GM23338 (cell line): ENCODE results near the gene LAMA1. TPM values are rescaled to one million over a fixed set of nuclear protein-coding genes. Genes with fewer than 3 reads are reported as not detected.

Experiments used
- ATAC-seq: fragments of 200-7000 bp; cut with Tn5 transposase; 3 replicates; pipeline ENCODE4 v1.9.1; 2020
- DNase-seq: peaks from one replicate; pipeline ENCODE4 v3.0.0-alpha.2; 2015; ENCODE audit warnings: low spot score
- H2AFZ ChIP-seq: fragments of 200-600 bp; sonication (generic); 2 replicates; pipeline ENCODE4 v1.8.0; 2016; ENCODE audit warnings: antibody characterized with exemption, mild to moderate bottlenecking, moderate library complexity
- H3F3A ChIP-seq: fragments of 200-600 bp; sonication (generic); replicated peaks from 2 replicates; pipeline ENCODE4 v1.8.0; 2017; ENCODE audit warnings: antibody characterized with exemption, mixed run types, low read depth
- H3K27ac ChIP-seq: fragments of 200-600 bp; sonication (generic); 2 replicates; pipeline ENCODE4 v1.6.1; 2016; ENCODE audit warnings: low read depth
- H3K27me3 ChIP-seq: fragments of 200-600 bp; sonication (generic); 2 replicates; pipeline ENCODE4 v1.8.0; 2016; ENCODE audit warnings: mild to moderate bottlenecking, mixed run types, moderate library complexity; ENCODE audit not compliant: insufficient read depth
- H3K36me3 ChIP-seq: fragments of 200-600 bp; sonication (generic); 2 replicates; pipeline ENCODE4 v1.8.0; 2016; ENCODE audit warnings: mild to moderate bottlenecking; ENCODE audit not compliant: insufficient read depth
- H3K4me1 ChIP-seq: fragments of 200-600 bp; sonication (generic); 2 replicates; pipeline ENCODE4 v1.8.0; 2016; ENCODE audit warnings: mild to moderate bottlenecking, moderate library complexity; ENCODE audit not compliant: insufficient read depth
- H3K4me2 ChIP-seq: fragments of 200-600 bp; sonication (generic); 2 replicates; pipeline ENCODE4 v1.7.1; 2017; ENCODE audit warnings: mixed run types
- H3K4me3 ChIP-seq: fragments of 200-600 bp; sonication (generic); 2 replicates; pipeline ENCODE4 v1.6.1; 2016; ENCODE audit warnings: mixed run types
- H3K79me2 ChIP-seq: fragments of 200-600 bp; sonication (generic); replicated peaks from 2 replicates; pipeline ENCODE4 v1.8.0; 2017; ENCODE audit warnings: mild to moderate bottlenecking; ENCODE audit not compliant: insufficient read depth
- H3K9me2 ChIP-seq: fragments of 200-600 bp; sonication (generic); 2 replicates; pipeline ENCODE4 v1.8.0; 2017; ENCODE audit not compliant: insufficient read depth
- H4K20me1 ChIP-seq: fragments of 200-600 bp; sonication (generic); replicated peaks from 2 replicates; pipeline ENCODE4 v1.8.0; 2017; ENCODE audit warnings: mild to moderate bottlenecking; ENCODE audit not compliant: insufficient read depth
- H3K27ac Mint-ChIP-seq: 2 replicates; pipeline ENCODE4 v1.8.0; 2020; ENCODE audit warnings: inconsistent platforms, mild to moderate bottlenecking, moderate library complexity, mixed read lengths
- H3K27me3 Mint-ChIP-seq: 3 replicates; pipeline ENCODE4 v1.8.0; 2022; ENCODE audit warnings: low read depth, mild to moderate bottlenecking, moderate library complexity, mixed read lengths, inconsistent platforms; ENCODE audit not compliant: insufficient read depth, poor library complexity
- H3K36me3 Mint-ChIP-seq: 3 replicates; pipeline ENCODE4 v1.8.0; 2021; ENCODE audit warnings: low read depth, mild to moderate bottlenecking, inconsistent platforms, moderate library complexity, mixed read lengths
- H3K4me1 Mint-ChIP-seq: 3 replicates; pipeline ENCODE4 v1.8.0; 2020; ENCODE audit warnings: mild to moderate bottlenecking, inconsistent platforms, mixed read lengths
- H3K4me3 Mint-ChIP-seq: 3 replicates; pipeline ENCODE4 v1.8.0; 2021; ENCODE audit warnings: moderate library complexity, mild to moderate bottlenecking, inconsistent platforms, mixed read lengths
- H3K9me3 Mint-ChIP-seq: 3 replicates; pipeline ENCODE4 v1.8.0; 2020; ENCODE audit warnings: moderate library complexity, mild to moderate bottlenecking, inconsistent platforms, mixed read lengths
- EZH2phosphoT487 ChIP-seq: fragments of 200-600 bp; sonication (generic); IDR thresholded peaks from one replicate; pipeline ENCODE4 v1.8.1; 2018; ENCODE audit warnings: antibody characterized with exemption; ENCODE audit not compliant: unreplicated experiment
- JUNB ChIP-seq: IDR thresholded peaks from one replicate; pipeline ENCODE4 v1.6.1; 2016; ENCODE audit warnings: antibody characterized with exemption; ENCODE audit not compliant: unreplicated experiment
- NANOG ChIP-seq: IDR thresholded peaks from 2 replicates; pipeline ENCODE4 v1.6.1; 2016; ENCODE audit warnings: antibody characterized with exemption, borderline replicate concordance
- POLR2AphosphoS5 ChIP-seq: IDR thresholded peaks from 2 replicates; pipeline ENCODE4 v1.6.1; 2016; ENCODE audit warnings: antibody characterized with exemption, low read depth
- ZNF331 ChIP-seq: fragments of 250-450 bp; sonication (Bioruptor Pico); IDR thresholded peaks from 2 replicates; pipeline ENCODE4 v1.5.0; 2020; ENCODE audit warnings: low read depth, mild to moderate bottlenecking, moderate library complexity
- ZNF462 ChIP-seq: fragments of 250-450 bp; sonication (Bioruptor Pico); IDR thresholded peaks from 2 replicates; pipeline ENCODE4 v1.5.0; 2020; ENCODE audit warnings: mild to moderate bottlenecking, moderate library complexity
- polyA plus RNA-seq: library from polyadenylated mRNA; unstranded; fragments of >200 nt; fragmentation: Nextera tagmentation; extraction: Ambion mirVana; gene quantifications from 2 replicates; pipeline ENCODE4 v1.2.1, GENCODE V29; 2016
- total RNA-seq: library from RNA; depleted of rRNA; stranded (reverse); fragments of >200 nt; shearing (Covaris generic); gene quantifications from 2 replicates; pipeline ENCODE4 v1.2.3, GENCODE V29; 2014
- TF ChIP-seq, protein P1 (sequence below): IDR thresholded peaks from one replicate; pipeline ENCODE4 v1.6.1; 2018; ENCODE audit warnings: antibody characterized with exemption; ENCODE audit not compliant: unreplicated experiment

LAMA1 gene
- total and polyA plus RNA-seq, 2 experiments from 2014 or later = 14.8 to 52.3 TPM

DNA sequence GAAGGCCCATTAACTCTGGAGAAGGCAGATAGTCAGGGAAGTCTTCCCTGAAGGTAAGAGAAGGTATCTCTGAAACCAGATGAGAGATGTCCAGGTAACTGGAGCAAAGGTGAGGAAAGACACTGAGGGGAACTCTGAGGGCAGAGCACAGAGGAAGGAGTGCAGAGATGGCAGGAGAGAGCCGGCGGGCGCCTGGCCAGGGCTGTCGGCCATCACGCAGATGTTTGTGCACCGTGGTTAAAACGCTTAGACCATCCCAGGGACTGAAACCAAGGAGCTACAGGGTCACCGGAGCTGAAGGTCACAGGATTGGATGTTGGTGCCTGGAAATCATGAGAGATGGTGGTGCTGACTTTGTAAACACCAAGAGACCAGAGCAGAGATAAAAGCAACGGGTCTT lies 55.4 kb downstream of the LAMA1 start (continued):
- TF ChIP-seq ZNF462 (CRISPR knock-in tag) (no peak), NANOG (no peak), POLR2AphosphoS5 (no peak), ZNF331 (CRISPR knock-in tag) (no peak), JUNB (no peak)
- TF ChIP-seq, protein P1, sequence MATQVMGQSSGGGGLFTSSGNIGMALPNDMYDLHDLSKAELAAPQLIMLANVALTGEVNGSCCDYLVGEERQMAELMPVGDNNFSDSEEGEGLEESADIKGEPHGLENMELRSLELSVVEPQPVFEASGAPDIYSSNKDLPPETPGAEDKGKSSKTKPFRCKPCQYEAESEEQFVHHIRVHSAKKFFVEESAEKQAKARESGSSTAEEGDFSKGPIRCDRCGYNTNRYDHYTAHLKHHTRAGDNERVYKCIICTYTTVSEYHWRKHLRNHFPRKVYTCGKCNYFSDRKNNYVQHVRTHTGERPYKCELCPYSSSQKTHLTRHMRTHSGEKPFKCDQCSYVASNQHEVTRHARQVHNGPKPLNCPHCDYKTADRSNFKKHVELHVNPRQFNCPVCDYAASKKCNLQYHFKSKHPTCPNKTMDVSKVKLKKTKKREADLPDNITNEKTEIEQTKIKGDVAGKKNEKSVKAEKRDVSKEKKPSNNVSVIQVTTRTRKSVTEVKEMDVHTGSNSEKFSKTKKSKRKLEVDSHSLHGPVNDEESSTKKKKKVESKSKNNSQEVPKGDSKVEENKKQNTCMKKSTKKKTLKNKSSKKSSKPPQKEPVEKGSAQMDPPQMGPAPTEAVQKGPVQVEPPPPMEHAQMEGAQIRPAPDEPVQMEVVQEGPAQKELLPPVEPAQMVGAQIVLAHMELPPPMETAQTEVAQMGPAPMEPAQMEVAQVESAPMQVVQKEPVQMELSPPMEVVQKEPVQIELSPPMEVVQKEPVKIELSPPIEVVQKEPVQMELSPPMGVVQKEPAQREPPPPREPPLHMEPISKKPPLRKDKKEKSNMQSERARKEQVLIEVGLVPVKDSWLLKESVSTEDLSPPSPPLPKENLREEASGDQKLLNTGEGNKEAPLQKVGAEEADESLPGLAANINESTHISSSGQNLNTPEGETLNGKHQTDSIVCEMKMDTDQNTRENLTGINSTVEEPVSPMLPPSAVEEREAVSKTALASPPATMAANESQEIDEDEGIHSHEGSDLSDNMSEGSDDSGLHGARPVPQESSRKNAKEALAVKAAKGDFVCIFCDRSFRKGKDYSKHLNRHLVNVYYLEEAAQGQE = no peak

DNA sequence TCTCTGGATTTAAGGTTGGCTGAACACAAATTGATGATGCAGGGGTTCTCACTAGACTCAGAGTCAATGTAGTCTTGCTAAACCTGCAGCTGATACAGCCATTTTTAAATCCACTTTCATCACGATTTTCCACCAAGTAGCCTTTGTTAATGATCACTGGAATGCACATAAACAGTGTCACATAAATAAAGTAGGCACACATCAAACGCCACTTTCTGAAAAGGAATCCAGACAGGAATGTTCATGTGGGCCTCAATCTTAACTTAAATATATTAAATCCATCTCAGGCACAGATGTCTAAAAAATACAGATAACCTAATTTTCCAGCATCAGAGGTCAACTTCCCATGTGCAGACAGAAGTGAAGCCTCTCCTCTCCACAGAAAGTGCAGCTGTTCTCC lies 58.3 kb downstream of the LAMA1 start:
- ATAC-seq = no peak
- Mint-ChIP-seq H3K27me3 (no peaks in the 10 kb centered on the region), H3K27ac (no peak overlapping the region), H3K4me1 (no peaks in the 10 kb centered on the region), H3K9me3 (no peaks in the 10 kb centered on the region), H3K4me3 (no peak overlapping the region), H3K36me3 (no peaks in the 10 kb centered on the region)
- no peak for DNase-seq
- Histone ChIP-seq H3K9me2 (no peaks in the 10 kb centered on the region), H3K79me2 (no peaks in the 10 kb centered on the region), H3K4me1 (no peaks in the 10 kb centered on the region), H2AFZ (no peak overlapping the region), H3K4me2 (no peak overlapping the region), H3K27ac (no peak overlapping the region), H3F3A (no peaks in the 10 kb centered on the region), H3K4me3 (no peak overlapping the region), H3K36me3 (no peaks in the 10 kb centered on the region), H4K20me1 (peaks cover 3% of the 10 kb centered on the region; the same call in 1 of the 2 replicates), H3K27me3 (no peaks in the 10 kb centered on the region)
- TF ChIP-seq JUNB (no peak), ZNF331 (CRISPR knock-in tag) (no peak), EZH2phosphoT487 (no peak), ZNF462 (CRISPR knock-in tag) (no peak)
